Vagina (tissue), 2 donors: ENCODE measurements around the gene PAX8. TPM values are rescaled to one million over a fixed set of nuclear protein-coding genes. Genes with fewer than 3 reads are reported as not detected.

Source experiments
- DNase-seq, 2 donors: peaks; one replicate each; pipeline ENCODE4 v3.0.0-alpha.2; 2017; ENCODE audit errors: extremely low spot score in 2 of 2
- H3K27ac ChIP-seq: fragments of 200-600 bp; sonication (generic); one replicate; pipeline ENCODE4 v1.5.1; 2019
- H3K27me3 ChIP-seq: fragments of 200-600 bp; sonication (generic); one replicate; pipeline ENCODE4 v1.5.1; 2019
- H3K36me3 ChIP-seq, 2 donors: fragments of 200-600 bp; sonication (generic); one replicate each; pipeline ENCODE4 v1.5.1; 2017 to 2019
- H3K4me1 ChIP-seq: fragments of 200-600 bp; sonication (generic); one replicate; pipeline ENCODE4 v1.5.1; 2019
- H3K4me3 ChIP-seq, 2 donors: fragments of 200-600 bp; sonication (generic); 1 replicate in 1 of 2; 2 replicates in 1 of 2; pipeline ENCODE4 v1.5.1; 2016 to 2019
- H3K9me3 ChIP-seq: fragments of 200-600 bp; sonication (generic); one replicate; pipeline ENCODE4 v1.5.1; 2019
- POLR2A ChIP-seq, 2 donors: fragments of 450-650 bp; IDR thresholded peaks; one replicate each; pipeline ENCODE4 v1.6.1; 2017; ENCODE audit warnings: antibody characterized with exemption in 2 of 2, mild to moderate bottlenecking in 2 of 2, moderate library complexity in 2 of 2
- POLR2AphosphoS5 ChIP-seq, 2 donors: sonication (generic); formaldehyde crosslinking; IDR thresholded peaks; one replicate each; pipeline ENCODE4 v1.9.0; 2017; ENCODE audit warnings: antibody characterized with exemption in 2 of 2, mild to moderate bottlenecking in 2 of 2, low read depth in 1 of 2; ENCODE audit not compliant: insufficient read depth in 1 of 2
- intact Hi-C: fragments of 100-400 bp; cut with DNase I; formaldehyde crosslinking; loops from one replicate; pipeline ENCODE4 v1.15.1; 2023
- total RNA-seq: library from RNA; depleted of rRNA; stranded (reverse); fragments of >200 nt; gene quantifications from one replicate; pipeline ENCODE4 v1.2.3, GENCODE V29; 2016
- TF ChIP-seq, protein P1 (sequence below), 3 experiments: fragments of 450-650 bp in 2 of 3; fragments of 200-600 bp in 1 of 3; sonication (generic) in 1 of 3; IDR thresholded peaks; one replicate each; pipeline ENCODE4 v1.5.1; 2017 to 2019; ENCODE audit warnings: antibody characterized with exemption in 3 of 3, mild to moderate bottlenecking in 2 of 3, moderate library complexity in 2 of 3

PAX8 gene
- total RNA-seq, 1 donor from 2014 or later, result 1.7 TPM

DNA sequence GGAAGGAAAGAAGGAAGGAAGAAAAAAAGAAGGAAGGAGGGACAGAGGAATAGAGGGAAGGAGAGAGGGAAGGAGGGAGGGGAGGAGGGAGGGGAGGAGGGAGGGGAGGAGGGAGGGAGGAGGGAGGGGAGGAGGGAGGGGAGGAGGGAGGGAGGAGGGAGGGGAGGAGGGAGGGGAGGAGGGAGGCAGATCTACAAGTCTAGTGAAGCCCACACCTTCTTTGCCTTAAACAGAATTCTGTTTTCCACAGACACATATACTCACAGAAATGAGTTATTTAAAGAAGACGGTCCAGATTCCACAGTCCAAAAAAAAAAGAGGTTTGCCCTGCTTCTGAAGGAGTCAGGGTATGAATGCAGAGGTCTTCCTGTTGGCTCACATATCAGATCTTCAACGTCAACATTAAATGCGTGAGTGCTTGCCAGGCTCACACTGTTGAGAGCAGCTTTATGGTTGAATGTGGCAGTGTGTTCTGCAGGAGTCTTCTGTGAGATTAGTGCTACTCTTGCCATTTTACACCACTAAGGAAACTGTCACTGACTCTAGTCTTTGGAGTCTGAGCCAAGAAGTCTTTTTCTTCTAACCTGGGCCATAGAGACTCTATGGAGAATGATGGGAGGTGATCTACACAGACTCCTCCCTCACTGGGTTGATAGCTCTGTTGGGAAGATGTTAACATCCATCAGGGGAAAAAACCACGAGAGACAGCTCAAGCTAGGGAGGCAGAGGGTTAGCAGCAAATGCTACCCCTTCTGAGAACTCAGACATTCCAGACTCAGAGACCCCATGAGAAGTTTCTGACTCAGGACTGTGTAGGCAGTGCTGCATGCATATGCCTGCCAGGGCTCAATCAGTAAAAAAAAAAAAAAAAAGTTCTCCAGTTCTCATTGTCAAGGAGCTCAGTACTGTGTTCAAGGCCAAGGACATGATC is 23.3 kb downstream of the PAX8 start:
- intact Hi-C loops, result loop anchor here (10.0 kb wide), 1 partner anchor 109 kb away; no protein-coding TSS in a partner anchor
- H3K36me3 ChIP-seq, result no peaks in the 10 kb centered on the region
- no peak overlapping the region for H3K27ac ChIP-seq
- DNase-seq, result no peak
- no peaks in the 10 kb centered on the region for H3K9me3 ChIP-seq
- no peak overlapping the region for H3K4me3 ChIP-seq
- TF ChIP-seq, protein P1, sequence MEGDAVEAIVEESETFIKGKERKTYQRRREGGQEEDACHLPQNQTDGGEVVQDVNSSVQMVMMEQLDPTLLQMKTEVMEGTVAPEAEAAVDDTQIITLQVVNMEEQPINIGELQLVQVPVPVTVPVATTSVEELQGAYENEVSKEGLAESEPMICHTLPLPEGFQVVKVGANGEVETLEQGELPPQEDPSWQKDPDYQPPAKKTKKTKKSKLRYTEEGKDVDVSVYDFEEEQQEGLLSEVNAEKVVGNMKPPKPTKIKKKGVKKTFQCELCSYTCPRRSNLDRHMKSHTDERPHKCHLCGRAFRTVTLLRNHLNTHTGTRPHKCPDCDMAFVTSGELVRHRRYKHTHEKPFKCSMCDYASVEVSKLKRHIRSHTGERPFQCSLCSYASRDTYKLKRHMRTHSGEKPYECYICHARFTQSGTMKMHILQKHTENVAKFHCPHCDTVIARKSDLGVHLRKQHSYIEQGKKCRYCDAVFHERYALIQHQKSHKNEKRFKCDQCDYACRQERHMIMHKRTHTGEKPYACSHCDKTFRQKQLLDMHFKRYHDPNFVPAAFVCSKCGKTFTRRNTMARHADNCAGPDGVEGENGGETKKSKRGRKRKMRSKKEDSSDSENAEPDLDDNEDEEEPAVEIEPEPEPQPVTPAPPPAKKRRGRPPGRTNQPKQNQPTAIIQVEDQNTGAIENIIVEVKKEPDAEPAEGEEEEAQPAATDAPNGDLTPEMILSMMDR (IDR thresholded peaks at IDR 0.05), result no peak
- no peak for TF ChIP-seq POLR2AphosphoS5 (IDR thresholded peaks at IDR 0.05; ENCODE audit: insufficient read depth in 1 of 2, low read depth in 1 of 2)
- no peak for TF ChIP-seq POLR2A (IDR thresholded peaks at IDR 0.05)
- H3K4me1 ChIP-seq, result no peaks in the 10 kb centered on the region
- no peaks in the 10 kb centered on the region for H3K27me3 ChIP-seq

DNA sequence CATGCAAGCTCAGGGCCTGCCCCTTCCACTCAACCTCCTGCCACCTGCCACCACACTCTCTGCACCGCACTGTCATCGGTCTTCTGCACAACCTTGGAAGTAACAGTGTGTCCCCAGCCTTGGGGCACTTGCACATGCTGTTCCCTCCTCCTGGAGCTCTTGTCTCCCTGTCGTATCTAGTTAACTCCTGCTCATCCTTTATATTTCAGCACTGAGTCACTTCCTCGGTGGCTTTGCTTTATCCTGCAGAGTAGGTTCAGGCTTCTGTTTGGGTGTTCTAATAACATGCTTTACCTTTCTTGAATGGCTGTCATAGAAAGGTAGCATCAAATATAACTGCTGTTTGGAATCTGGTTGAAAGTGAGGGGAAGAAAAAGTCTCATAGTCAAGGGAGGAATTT is 25.3 kb downstream of the PAX8 start:
- no peaks in the 10 kb centered on the region for H3K27me3 ChIP-seq
- no peak for DNase-seq
- intact Hi-C loops, result loop anchor here (10.0 kb wide), 1 partner anchor 111 kb away; no protein-coding TSS in a partner anchor
- H3K4me1 ChIP-seq, result no peaks in the 10 kb centered on the region
- H3K36me3 ChIP-seq, result no peaks in the 10 kb centered on the region
- no peak overlapping the region for H3K4me3 ChIP-seq
- TF ChIP-seq, protein P1 (IDR thresholded peaks at IDR 0.05), result no peak
- TF ChIP-seq POLR2A (IDR thresholded peaks at IDR 0.05) (no peak), POLR2AphosphoS5 (IDR thresholded peaks at IDR 0.05; ENCODE audit: insufficient read depth in 1 of 2, low read depth in 1 of 2) (no peak)
- no peaks in the 10 kb centered on the region for H3K9me3 ChIP-seq
- H3K27ac ChIP-seq, result no peak overlapping the region

DNA sequence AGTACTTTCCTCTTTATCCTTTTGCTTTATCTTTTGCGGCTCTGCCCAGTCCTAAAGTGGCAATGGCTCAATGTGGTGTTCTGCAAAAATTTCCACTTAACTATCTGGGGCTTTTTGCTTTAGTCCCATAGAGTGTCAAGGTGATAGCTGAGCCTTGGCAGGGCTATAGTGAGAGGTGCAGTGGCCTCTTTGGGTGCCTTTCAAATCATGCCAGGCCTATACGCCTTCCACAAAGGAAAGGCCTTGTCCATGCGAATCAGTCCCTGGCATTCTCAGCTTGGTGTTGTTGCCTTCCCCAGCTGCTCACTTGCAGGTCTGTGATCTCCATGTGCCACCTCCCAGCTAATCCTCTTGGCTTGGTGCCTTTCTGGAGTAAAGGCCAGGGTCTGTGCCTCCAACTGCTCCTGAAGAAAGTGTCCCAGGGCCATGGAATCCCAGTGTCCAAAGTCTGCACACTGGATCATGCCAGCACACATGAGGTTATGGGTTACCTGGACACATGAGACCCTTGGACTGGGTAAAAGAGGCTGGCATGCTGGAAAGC is 26.6 kb downstream of the PAX8 start:
- H3K9me3 ChIP-seq, result no peaks in the 10 kb centered on the region
- no peak overlapping the region for H3K27ac ChIP-seq
- no peaks in the 10 kb centered on the region for H3K36me3 ChIP-seq
- no peaks in the 10 kb centered on the region for H3K4me1 ChIP-seq
- no peak for DNase-seq
- H3K27me3 ChIP-seq, result no peaks in the 10 kb centered on the region
- TF ChIP-seq, protein P1 (IDR thresholded peaks at IDR 0.05), result no peak
- intact Hi-C loops, result loop anchor here (10.0 kb wide), 1 partner anchor 113 kb away; no protein-coding TSS in a partner anchor
- no peak overlapping the region for H3K4me3 ChIP-seq

- intact Hi-C loops, result loop anchor here (10.0 kb wide), 1 partner anchor 114 kb away; no protein-coding TSS in a partner anchor
- no peak overlapping the region for H3K27ac ChIP-seq
- H3K36me3 ChIP-seq, result no peaks in the 10 kb centered on the region
- H3K27me3 ChIP-seq, result no peaks in the 10 kb centered on the region
- TF ChIP-seq POLR2A (IDR thresholded peaks at IDR 0.05), result no peak
- TF ChIP-seq POLR2AphosphoS5 (IDR thresholded peaks at IDR 0.05; ENCODE audit: insufficient read depth in 1 of 2, low read depth in 1 of 2), result no peak
- TF ChIP-seq, protein P1 (IDR thresholded peaks at IDR 0.05), result no peak
- H3K4me3 ChIP-seq, result no peak overlapping the region
- H3K4me1 ChIP-seq, result peaks cover 4% of the 10 kb centered on the region
- no peaks in the 10 kb centered on the region for H3K9me3 ChIP-seq
- no peak for DNase-seq
These were observed 27.6 kb downstream of the PAX8 start for GRCh38 chr2:113251118-113251517.
